Measurements from ENCODE around the gene EVX2.

DNA sequence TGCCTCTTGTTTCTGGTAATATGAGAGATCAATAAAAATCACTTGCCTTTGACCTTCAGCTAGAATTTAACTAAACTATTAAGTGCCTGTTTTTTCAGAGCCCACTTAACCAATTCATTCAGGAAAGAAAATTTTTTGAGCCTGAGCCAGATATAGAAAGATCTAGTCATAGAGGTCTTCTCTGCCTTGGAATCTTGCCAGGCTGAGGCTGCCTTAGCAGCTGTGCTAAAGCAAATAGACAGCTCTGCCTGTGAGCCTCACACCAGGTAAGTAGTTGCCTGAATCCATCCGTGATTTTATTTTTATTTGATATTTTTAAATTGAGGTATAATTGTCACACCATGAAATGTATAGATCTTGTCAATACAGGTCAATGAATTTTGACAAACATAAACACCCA is 27.4 kb downstream of the EVX2 start:
- TF ChIP-seq, protein P1, sequence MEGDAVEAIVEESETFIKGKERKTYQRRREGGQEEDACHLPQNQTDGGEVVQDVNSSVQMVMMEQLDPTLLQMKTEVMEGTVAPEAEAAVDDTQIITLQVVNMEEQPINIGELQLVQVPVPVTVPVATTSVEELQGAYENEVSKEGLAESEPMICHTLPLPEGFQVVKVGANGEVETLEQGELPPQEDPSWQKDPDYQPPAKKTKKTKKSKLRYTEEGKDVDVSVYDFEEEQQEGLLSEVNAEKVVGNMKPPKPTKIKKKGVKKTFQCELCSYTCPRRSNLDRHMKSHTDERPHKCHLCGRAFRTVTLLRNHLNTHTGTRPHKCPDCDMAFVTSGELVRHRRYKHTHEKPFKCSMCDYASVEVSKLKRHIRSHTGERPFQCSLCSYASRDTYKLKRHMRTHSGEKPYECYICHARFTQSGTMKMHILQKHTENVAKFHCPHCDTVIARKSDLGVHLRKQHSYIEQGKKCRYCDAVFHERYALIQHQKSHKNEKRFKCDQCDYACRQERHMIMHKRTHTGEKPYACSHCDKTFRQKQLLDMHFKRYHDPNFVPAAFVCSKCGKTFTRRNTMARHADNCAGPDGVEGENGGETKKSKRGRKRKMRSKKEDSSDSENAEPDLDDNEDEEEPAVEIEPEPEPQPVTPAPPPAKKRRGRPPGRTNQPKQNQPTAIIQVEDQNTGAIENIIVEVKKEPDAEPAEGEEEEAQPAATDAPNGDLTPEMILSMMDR (IDR thresholded peaks at IDR 0.05), result no peak
- TF ChIP-seq POLR2A (IDR thresholded peaks at IDR 0.05), result no peak

Data from suprapubic skin (tissue), 3 donors.